Forelimb muscle (tissue), 1 donor: ENCODE data around the gene SMARCA5. TPM values are rescaled to one million over a fixed set of nuclear protein-coding genes. Genes with fewer than 3 reads are reported as not detected.
"Not testable (repeated sequence)": the region's sequence is repeated elsewhere in the genome, so short reads cannot be mapped to it uniquely, and the experiment has no call there.

ENCODE experiments used
- DNase-seq: peaks from one replicate; pipeline ENCODE4 v3.0.0-alpha.2; 2013; ENCODE audit warnings: low read depth
- polyA plus RNA-seq: library from polyadenylated mRNA; unstranded; fragments of 120-200 nt; gene quantifications from one replicate; pipeline ENCODE4 v1.2.1, GENCODE V29; 2013; ENCODE audit not compliant: insufficient read length

Gene SMARCA5, protein sequence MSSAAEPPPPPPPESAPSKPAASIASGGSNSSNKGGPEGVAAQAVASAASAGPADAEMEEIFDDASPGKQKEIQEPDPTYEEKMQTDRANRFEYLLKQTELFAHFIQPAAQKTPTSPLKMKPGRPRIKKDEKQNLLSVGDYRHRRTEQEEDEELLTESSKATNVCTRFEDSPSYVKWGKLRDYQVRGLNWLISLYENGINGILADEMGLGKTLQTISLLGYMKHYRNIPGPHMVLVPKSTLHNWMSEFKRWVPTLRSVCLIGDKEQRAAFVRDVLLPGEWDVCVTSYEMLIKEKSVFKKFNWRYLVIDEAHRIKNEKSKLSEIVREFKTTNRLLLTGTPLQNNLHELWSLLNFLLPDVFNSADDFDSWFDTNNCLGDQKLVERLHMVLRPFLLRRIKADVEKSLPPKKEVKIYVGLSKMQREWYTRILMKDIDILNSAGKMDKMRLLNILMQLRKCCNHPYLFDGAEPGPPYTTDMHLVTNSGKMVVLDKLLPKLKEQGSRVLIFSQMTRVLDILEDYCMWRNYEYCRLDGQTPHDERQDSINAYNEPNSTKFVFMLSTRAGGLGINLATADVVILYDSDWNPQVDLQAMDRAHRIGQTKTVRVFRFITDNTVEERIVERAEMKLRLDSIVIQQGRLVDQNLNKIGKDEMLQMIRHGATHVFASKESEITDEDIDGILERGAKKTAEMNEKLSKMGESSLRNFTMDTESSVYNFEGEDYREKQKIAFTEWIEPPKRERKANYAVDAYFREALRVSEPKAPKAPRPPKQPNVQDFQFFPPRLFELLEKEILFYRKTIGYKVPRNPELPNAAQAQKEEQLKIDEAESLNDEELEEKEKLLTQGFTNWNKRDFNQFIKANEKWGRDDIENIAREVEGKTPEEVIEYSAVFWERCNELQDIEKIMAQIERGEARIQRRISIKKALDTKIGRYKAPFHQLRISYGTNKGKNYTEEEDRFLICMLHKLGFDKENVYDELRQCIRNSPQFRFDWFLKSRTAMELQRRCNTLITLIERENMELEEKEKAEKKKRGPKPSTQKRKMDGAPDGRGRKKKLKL
- 47.2 TPM for polyA plus RNA-seq

DNA sequence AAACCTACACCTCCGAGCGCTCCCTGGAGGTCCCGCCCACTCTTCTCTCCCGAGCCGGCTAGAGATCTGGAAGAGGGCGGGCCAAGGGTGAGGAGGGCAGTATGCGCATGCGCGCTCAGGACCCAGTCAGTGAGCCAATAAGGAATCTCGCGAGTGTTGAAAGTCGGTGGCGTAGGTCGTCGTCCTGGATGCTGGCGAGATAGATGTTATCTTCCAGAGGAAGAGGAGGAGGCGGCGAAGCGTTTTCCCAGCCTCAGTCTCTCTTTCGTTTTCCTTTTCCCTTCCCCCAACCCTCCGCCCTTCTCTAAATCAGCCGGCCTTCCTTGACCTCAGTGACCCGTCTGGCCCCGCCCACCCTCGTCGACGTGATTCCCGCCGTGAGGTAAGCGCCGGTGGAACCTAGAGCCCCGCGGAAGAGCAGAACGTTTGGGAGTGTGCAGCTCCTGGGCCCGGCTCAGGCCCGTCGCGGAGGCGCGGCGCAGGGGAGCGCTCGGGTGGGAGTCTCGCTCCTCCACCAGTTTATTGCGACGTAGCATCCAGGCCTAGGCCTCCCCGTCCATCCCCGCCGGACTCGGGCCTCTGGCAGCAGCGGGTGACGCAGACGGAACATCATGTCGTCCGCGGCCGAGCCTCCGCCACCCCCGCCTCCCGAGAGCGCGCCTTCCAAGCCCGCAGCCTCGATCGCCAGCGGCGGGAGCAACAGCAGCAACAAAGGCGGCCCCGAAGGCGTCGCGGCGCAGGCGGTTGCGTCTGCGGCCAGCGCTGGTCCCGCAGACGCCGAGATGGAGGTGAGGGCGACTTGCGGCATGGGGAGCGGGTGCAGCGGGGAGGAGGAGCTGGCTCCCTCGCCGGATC is at the start of gene SMARCA5:
TSS of gene SMARCA5 (plus strand) at position 389 of the 855 bp plus-strand sequence. CDS start at position 612, 223 bp downstream.
- DNase-seq: peak; percentile 96

DNA sequence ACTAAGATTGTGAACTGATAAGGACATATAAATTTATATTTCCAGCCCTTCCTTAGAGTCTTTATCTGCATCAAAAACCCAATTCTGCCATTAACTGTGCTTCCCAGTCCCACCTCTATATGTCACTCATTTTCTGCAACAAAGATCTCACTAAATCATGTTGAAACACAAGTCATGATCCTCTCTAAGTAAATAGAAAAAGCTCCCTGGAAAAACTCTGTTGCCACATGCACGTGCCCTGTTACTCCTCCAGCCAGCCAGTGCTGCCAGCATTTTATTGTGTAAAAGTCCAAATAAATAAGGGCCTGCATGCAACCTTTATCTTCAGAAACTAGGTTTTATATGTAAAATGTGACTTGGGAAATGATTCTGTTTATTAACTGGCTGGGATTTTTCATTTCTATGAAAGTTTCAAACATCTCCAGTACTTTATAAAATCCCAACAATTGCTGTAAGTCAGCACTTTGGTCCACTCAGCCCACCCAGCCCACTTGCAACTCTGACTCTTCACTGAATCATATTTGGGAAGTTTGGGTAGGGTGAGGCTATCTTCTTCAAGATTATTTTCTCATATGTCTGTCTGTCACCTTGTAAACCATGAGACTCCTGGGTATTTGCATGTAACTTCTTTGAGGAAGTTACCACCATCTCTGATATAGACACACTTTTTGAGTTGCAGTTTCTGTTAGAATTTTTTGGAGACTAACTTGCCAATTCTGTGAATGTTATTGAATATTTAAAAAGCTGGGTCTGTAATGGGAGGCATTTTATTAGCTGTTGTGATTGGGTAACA is 40.0 kb upstream of the SMARCA5 start:
- no peak for DNase-seq

DNA sequence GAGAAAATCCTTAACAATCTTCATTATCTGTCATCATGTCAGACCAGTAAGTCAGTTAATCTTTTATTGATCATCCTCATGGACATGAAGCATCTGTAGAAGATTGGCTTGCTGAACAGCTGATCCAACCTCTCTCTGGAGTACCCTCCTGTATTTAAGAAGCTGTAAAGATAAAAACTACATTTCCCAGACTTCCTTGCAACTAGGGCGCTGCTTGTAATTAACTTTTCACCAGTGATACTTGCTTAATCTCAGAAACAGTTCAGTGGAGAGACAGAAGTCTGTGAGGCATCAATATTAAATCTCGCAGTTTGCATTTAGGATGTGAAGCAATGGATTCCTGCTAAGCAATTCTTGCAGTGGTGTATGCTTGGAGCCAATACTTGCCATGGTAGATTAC is 36.0 kb upstream of the SMARCA5 start:
- no peak for DNase-seq

GRCh38 chr4:143481361-143481760 is 32.1 kb upstream of the SMARCA5 start:
- DNase-seq: no peak

DNA sequence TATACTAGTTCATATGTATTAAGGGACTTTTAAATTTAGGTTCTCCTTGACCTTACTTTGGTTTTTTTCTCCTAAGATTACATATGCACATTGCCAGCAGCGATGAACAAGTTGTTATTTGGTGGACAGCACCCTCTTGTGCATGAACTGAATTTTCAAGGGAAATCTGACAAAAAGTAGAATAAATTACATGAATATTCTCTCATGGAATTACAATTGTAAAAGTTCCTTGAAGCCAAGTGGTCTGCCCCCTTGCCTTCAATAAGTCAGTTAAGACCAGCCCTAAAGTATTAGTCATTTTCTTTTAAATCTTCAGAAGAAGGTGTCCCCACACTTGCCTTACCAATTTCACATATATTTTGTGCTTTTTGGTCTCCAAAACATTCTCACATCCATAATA is 30.7 kb upstream of the SMARCA5 start:
- DNase-seq: peak; percentile 29

DNA sequence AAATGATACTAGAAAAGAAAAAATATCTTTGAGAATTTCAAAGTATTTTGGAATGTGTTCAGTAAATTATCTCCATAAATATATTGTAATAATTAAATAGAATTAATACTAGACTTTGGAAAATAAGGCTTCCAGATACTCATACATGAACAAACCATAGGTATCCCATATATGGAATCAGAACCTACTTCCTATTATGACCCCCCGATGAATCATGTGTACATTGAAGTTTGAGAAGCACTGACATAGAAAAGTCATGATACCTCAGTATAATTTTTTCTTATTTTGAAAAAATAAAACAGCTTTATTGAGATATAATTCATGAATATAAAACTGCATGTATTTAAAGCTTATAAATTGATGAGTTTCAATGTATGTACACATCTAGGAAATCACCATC is 27.2 kb upstream of the SMARCA5 start:
- DNase-seq: no peak

DNA sequence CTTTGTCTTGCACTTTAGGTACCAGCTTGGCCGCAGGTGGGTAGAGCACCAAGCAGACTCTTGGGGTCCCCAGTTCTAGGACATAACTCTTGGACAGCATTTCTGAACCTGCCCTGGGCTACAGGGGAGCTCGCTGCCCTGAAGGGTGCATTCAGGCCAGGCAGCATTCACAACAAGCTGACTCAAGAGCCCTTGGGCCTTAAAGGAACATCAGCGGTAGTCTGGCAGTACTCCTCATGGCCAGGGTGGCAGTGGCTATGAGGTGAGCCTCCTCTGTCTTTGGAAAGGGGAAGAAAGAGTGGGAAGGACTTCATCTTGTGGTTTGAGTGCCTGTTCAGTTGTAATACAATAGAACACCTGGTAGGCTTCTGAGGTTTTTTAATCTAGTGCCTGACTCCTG is 24.8 kb upstream of the SMARCA5 start:
- DNase-seq: no peak

DNA sequence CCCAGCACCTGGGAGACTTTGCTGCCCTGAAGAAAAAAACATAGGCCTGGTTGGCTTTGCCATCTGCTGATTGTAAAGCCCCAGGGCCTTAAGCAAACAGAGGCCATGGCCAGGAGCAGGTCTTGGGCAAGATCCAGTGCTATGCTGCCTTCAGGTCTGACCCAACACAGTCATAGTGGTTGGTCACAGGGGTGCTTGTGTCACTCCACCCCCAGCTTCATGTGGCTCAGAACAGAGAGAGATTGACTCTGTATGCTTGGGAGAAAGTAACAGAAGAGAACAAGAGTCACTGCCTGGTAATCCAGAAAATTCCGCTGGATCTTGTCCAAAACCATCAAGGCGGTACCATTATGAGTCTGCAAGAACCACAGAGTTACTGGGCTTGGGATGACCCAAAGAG is 24.4 kb upstream of the SMARCA5 start:
- DNase-seq: no peak

- no peak for DNase-seq
Measured at GRCh38 chr4:143498021-143498420, 15.5 kb upstream of the SMARCA5 start.

- DNase-seq: no peak
Measured at GRCh38 chr4:143502231-143502630, 11.3 kb upstream of the SMARCA5 start.

DNA sequence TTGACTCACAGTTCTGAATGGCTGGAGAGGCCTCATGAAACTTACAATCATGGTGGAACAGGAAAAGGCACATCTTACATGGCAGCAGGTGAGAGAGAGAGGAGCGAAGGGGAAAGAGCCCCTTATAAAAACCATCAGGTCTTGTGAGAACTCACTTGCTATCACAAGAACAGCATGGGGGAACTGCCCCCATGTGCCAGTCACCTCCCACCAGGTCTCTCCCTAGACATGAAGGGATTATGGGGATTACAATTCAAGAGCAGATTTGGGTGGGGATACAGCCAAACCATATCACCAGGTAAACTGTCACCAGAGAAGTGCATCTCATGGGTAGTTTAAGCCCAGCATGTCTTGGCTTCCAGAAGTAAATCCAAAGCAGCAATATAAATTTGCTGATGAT is 7.5 kb upstream of the SMARCA5 start:
- DNase-seq: no peak

DNA sequence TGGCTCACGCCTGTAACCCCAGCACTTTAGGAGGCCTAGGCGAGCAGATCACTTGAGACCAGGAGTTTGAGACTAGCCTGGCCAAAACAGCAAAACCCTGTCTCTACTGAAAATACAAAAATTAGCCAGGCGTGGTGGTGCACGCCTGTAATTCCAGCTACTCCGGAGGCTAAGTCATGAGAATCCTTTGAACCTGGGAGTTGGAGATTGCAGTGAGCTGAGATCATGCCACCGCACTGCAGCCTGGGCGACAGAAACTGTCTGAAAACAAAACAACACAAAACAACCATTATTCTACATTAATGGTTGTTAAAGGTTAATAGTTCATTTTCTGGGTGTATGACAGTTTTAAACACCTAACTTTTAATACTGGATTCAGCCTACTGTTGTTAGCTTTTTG is 1.6 kb upstream of the SMARCA5 start:
- no peak for DNase-seq

DNA sequence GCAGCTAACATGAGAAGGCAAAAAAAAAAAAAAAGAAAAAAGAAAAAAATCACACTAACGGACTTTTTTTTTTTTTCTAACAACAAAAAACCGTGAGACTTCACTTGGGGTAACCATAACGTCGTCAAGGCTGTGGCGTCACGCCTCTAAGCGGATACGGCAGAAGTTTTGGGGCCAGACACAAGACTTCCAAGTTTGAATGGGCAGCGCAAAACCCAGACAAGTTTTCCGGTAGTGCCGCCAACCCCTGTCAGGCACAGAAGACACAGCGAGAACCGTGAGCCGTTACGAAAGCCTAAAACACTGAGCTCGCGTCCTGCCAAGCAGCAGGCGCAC is 556 bp upstream of the SMARCA5 start:
- DNase-seq: no peak

DNA sequence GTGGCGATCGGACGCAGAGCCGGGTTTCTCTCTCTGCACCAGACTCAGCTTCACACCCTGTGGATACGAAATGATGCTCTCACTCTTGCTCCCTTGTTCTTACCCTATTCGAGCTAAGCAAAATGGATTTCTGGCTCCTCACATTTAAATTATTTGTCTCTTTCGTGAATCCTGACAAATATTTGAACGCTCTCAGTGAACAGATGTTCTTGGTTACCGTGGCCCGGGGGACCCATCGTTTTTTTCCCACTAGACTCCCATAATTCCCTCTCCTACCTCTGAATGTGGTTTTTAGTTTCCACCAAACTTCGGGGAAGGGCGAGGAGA is 630 bp downstream of the SMARCA5 start:
- DNase-seq: no peak

DNA sequence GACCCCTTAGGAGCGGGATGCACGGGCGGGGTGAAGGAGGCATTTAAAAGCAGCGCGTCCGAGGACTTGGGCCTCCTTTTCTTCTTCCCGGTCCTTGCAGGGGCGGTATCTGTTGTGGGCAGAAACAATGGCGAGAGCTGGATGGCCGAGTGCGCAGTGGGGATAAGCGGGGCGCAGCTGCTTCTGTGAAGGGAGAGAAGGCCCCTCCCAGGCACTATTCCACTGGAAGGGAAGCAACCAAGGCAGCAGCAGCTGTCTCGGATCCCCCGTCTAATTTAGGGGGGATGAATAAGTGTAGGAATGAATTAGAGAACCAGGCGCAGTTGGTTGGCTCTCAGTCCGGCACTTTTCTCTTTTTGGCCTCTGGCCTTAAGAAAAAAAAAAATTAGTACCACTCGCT is 995 bp downstream of the SMARCA5 start:
- DNase-seq: peak; percentile 28

- DNase-seq: peak; percentile 9
Measured at GRCh38 chr4:143514901-143515300, 1.4 kb downstream of the SMARCA5 start.

GRCh38 chr4:143515905-143516304 is 2.4 kb downstream of the SMARCA5 start:
- DNase-seq: no peak

- no peak for DNase-seq
Measured at GRCh38 chr4:143517764-143518163, 4.3 kb downstream of the SMARCA5 start.

DNA sequence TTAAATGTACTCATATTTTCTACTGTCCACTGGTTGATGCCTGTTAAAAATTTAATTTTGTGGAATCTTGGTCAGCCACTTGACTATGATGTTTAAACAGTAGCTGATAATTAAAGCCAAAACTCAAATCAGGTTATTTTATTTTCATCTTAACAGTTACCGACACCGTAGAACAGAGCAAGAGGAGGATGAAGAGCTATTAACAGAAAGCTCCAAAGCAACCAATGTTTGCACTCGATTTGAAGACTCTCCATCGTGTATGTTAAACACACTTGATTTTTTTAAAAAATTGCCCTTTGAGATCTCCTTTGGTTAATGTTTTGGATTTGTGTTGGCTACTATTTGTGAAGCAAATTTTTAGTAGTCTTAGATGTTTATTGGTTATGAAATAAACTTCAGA is 10.7 kb downstream of the SMARCA5 start:
- no peak for DNase-seq

GRCh38 chr4:143528046-143528445 is 14.5 kb downstream of the SMARCA5 start:
- not testable (repeated sequence) for DNase-seq

- no peak for DNase-seq
Measured at GRCh38 chr4:143531380-143531779, 17.9 kb downstream of the SMARCA5 start.
